K562 (cell line): ENCODE data around the gene LSM11. TPM values are rescaled to one million over a fixed set of nuclear protein-coding genes. Genes with fewer than 3 reads are reported as not detected.

Experiments used
- ATAC-seq: fragments of 200-7000 bp; cut with Tn5 transposase; 3 replicates; pipeline ENCODE4 v1.9.1; 2020; ENCODE audit warnings: moderate library complexity
- BruUV-seq: library from RNA; stranded (reverse); fragments of 400-500 nt; replicated peaks from 2 replicates; lab custom pipeline; 2021; lab: Mats Ljungman, UMichigan
- CTCF ChIA-PET: fragments of 300-600 bp; formaldehyde crosslinking; extraction: SDS; loops from one replicate; lab custom pipeline; 2021; ENCODE audit warnings: low intra/inter-chr PET ratio; lab: Yijun Ruan, JAX
- POLR2A ChIA-PET: fragments of 300-600, 350-650 bp; sonication (Branson Sonifier 250); formaldehyde crosslinking; extraction: SDS; loops from one replicate; lab custom pipeline; 2021; ENCODE audit warnings: antibody characterized with exemption, inconsistent platforms; lab: Yijun Ruan, JAX
- DNase-seq, 4 experiments: peaks; one replicate each; pipeline versions ENCODE4 v3.0.0 to v3.0.0-alpha.2; 2011 to 2018; ENCODE audit warnings: low spot score in 3 of 4, mixed read lengths in 3 of 4; ENCODE audit errors: extremely low read depth in 1 of 4
- FAIRE-seq: peaks from 2 replicates; lab custom pipeline; 2011; peaks lifted over from hg19 to GRCh38; lab: Jason Lieb, UNC
- H2AFZ ChIP-seq: 2 replicates; pipeline ENCODE4 v1.6.0; 2011; ENCODE audit warnings: low read depth, low read length, control low read depth, inconsistent platforms
- H3K27ac ChIP-seq: fragments of 200-600 bp; 3 replicates; pipeline ENCODE4 v1.8.0; 2011; ENCODE audit warnings: low read depth, mild to moderate bottlenecking, control low read depth, inconsistent platforms, low read length, moderate library complexity, mixed read lengths; ENCODE audit errors: extremely low read depth
- H3K27me3 ChIP-seq, 2 experiments: fragments of 300-600 bp in 1 of 2; 2 replicates in 1 of 2; 3 replicates in 1 of 2; pipeline versions ENCODE4 v1.6.0 to v1.8.0; 2011; ENCODE audit warnings: inconsistent platforms in 2 of 2, low read length in 2 of 2, mild to moderate bottlenecking in 1 of 2, mixed read lengths in 1 of 2, moderate library complexity in 1 of 2; ENCODE audit not compliant: control insufficient read depth in 2 of 2, insufficient read depth in 2 of 2
- H3K36me3 ChIP-seq: fragments of 300-600 bp; 3 replicates; pipeline ENCODE4 v1.8.0; 2011; ENCODE audit warnings: mild to moderate bottlenecking, low read length, inconsistent platforms; ENCODE audit not compliant: control insufficient read depth, insufficient read depth
- H3K4me1 ChIP-seq, 2 experiments: fragments of 200-600 bp in 1 of 2; replicated peaks in 1 of 2; 2 replicates in 1 of 2; 3 replicates in 1 of 2; pipeline versions ENCODE4 v1.5.1 to v1.8.0; 2011; ENCODE audit warnings: inconsistent platforms in 2 of 2, low read length in 2 of 2, mild to moderate bottlenecking in 1 of 2, mixed read lengths in 1 of 2, moderate library complexity in 1 of 2; ENCODE audit not compliant: control insufficient read depth in 2 of 2, insufficient read depth in 2 of 2
- H3K4me2 ChIP-seq: 2 replicates; pipeline ENCODE4 v1.6.1; 2011; ENCODE audit warnings: low read length, control low read depth, inconsistent platforms, mixed read lengths; ENCODE audit not compliant: insufficient read depth
- H3K4me3 ChIP-seq: fragments of 200-600 bp; sonication (generic), shearing (Covaris generic); 2 replicates; pipeline ENCODE4 v1.5.1; 2016; ENCODE audit warnings: control low read depth, inconsistent platforms
- H3K79me2 ChIP-seq: fragments of 200-600 bp; 3 replicates; pipeline ENCODE4 v1.8.0; 2011; ENCODE audit warnings: low read length, inconsistent platforms; ENCODE audit not compliant: control insufficient read depth, insufficient read depth
- H3K9ac ChIP-seq, 2 experiments: 2 replicates each; pipeline versions ENCODE4 v1.6.0 to v1.6.1; 2011; ENCODE audit warnings: low read depth in 2 of 2, low read length in 2 of 2, control low read depth in 1 of 2, inconsistent platforms in 1 of 2, mild to moderate bottlenecking in 1 of 2, mixed read lengths in 1 of 2; ENCODE audit not compliant: insufficient read depth in 1 of 2
- H3K9me1 ChIP-seq: one replicate; pipeline ENCODE4 v1.6.0; 2011; ENCODE audit warnings: inconsistent platforms, mild to moderate bottlenecking, low read length, moderate library complexity; ENCODE audit not compliant: control insufficient read depth, insufficient read depth
- H3K9me3 ChIP-seq: replicated peaks from 2 replicates; pipeline ENCODE4 v1.5.1; 2011; ENCODE audit warnings: low read depth, low read length, inconsistent platforms; ENCODE audit not compliant: control insufficient read depth, insufficient read depth
- H4K20me1 ChIP-seq: replicated peaks from 2 replicates; pipeline ENCODE4 v1.6.1; 2011; ENCODE audit warnings: low read length, inconsistent platforms, mixed read lengths; ENCODE audit not compliant: control insufficient read depth, insufficient read depth
- ARID1B ChIP-seq: fragments of 450-650 bp; IDR thresholded peaks from 2 replicates; pipeline ENCODE4 v1.6.1; 2016; ENCODE audit warnings: antibody characterized with exemption, mild to moderate bottlenecking, inconsistent platforms
- BRD4 ChIP-seq: fragments of 200-600 bp; sonication (generic); IDR thresholded peaks from 2 replicates; pipeline ENCODE4 v1.6.1; 2017; ENCODE audit warnings: inconsistent platforms
- E2F4 ChIP-seq: sonication (generic); formaldehyde crosslinking; IDR thresholded peaks from 2 replicates; pipeline ENCODE4 v1.8.0; 2022; ENCODE audit warnings: mild to moderate bottlenecking, low read depth, missing genetic modification reagents
- FOXJ3 ChIP-seq: sonication (generic); formaldehyde crosslinking; IDR thresholded peaks from 2 replicates; pipeline ENCODE4 v1.4.0; 2020; ENCODE audit warnings: mild to moderate bottlenecking, missing genetic modification reagents
- NR4A1 ChIP-seq, 2 experiments: fragments of 250-450 bp in 1 of 2; fragments of 450-650 bp in 1 of 2; sonication (Bioruptor Pico) in 1 of 2; IDR thresholded peaks; 2 replicates each; pipeline versions ENCODE4 v1.4.0 to v1.6.1; 2016 to 2020; ENCODE audit warnings: mild to moderate bottlenecking in 2 of 2, missing compliant biosample characterization in 1 of 2, missing genetic modification characterization in 1 of 2, moderate library complexity in 1 of 2
- RREB1 ChIP-seq: fragments of 250-450 bp; sonication (Bioruptor Pico); IDR thresholded peaks from 2 replicates; pipeline ENCODE4 v1.4.0; 2020
- SPI1 ChIP-seq: IDR thresholded peaks from 2 replicates; pipeline ENCODE4 v1.6.1; 2011; ENCODE audit warnings: low read depth, low read length, control low read depth, borderline replicate concordance
- ZNF217 ChIP-seq: sonication (generic); formaldehyde crosslinking; IDR thresholded peaks from 2 replicates; pipeline ENCODE4 v1.8.0; 2022; ENCODE audit warnings: mild to moderate bottlenecking, missing genetic modification reagents
- in situ Hi-C: fragments of 300-500 bp; cut with MboI; formaldehyde crosslinking; loops from 4 replicates; pipeline ENCODE4 v1.15.0; 2018; ENCODE audit warnings: inconsistent platforms, mixed read lengths
- intact Hi-C: fragments of 100-400 bp; cut with micrococcal nuclease; formaldehyde crosslinking; loops from 2 replicates; pipeline ENCODE4 v1.14.2; 2022
- polyA plus RNA-seq, 8 experiments: library from polyadenylated mRNA; depleted of rRNA in 4 of 8; stranded (reverse) in 5 of 8; unstranded in 3 of 8; fragments of >200 nt; fragmentation: Nextera tagmentation in 2 of 8; fragmentation: Illumina TruSeq in 1 of 8; extraction: Ambion mirVana in 2 of 8; extraction: Trizol in 1 of 8; gene quantifications; 2 replicates each; pipeline versions ENCODE4 v1.2.1 to v1.2.3, GENCODE V29; 2011 to 2014; ENCODE audit warnings: inconsistent platforms in 1 of 8, missing spikeins in 1 of 8
- total RNA-seq, 7 experiments: library from RNA; depleted of rRNA in 6 of 7; stranded (reverse); fragments of >200 nt in 6 of 7; fragmentation: Illumina TruSeq in 2 of 7; extraction: Trizol in 2 of 7; gene quantifications; 2 replicates each; pipeline versions ENCODE4 v1.2.1 to v1.2.3, GENCODE V29; 2011 to 2021; ENCODE audit warnings: low replicate concordance in 1 of 7

Gene LSM11
- total and polyA plus RNA-seq, 9 of the 15 experiments (the other 6 are each of a cell fraction or from before 2014, with no cell fraction given), result 1.8 to 9.4 (median 4.7) TPM

DNA sequence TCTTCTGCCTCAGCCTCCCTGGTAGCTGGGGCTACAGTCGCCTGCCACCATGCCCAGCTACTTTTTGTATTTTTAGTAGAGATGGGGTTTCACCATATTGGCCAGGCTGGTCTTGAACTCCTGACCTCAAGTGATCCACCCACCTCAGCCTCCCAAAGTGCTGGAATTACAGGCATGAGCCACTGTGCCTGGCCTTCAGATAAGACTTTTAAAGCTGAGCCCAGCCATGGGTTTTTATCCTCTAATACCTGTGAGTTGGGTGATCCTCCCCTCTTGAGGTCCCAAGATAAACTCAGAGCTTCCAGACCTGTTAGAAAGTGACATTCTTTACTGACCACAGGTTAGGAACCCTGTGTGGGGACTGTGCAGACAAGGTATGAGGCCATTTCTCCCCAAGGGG is 15.7 kb upstream of the LSM11 start (continued):
- TF ChIP-seq ARID1B, result peak; percentile 76

GRCh38 chr5:157729858-157730257 is 13.7 kb upstream of the LSM11 start:
- H3K27ac ChIP-seq, result no peak overlapping the region
- H3K4me3 ChIP-seq, result no peak overlapping the region
- no TSS peak for BruUV-seq
- DNase-seq, result no peak
- no peaks in the 10 kb centered on the region; the same call in 1 of the 2 replicates for H3K9me3 ChIP-seq
- intact Hi-C loops (no loop called here), in situ Hi-C loops (loop anchor here (10.0 kb wide), 1 partner anchor 385 kb away; a partner anchor contains a TSS)
- no peak for FAIRE-seq
- H3K4me2 ChIP-seq, result no peak overlapping the region
- no peaks in the 10 kb centered on the region for H4K20me1 ChIP-seq
- peaks cover 5 to 15% of the 10 kb centered on the region in 2 experiments; a peak in 4 of 5 replicates for H3K4me1 ChIP-seq
- H3K79me2 ChIP-seq, result no peaks in the 10 kb centered on the region; the same call in 2 of the 3 replicates
- TF ChIP-seq ZNF217 (no peak), NR4A1 (CRISPR knock-in tag; IDR thresholded peaks at IDR 0.05) (no peak), NR4A1 (tag; IDR thresholded peaks at IDR 0.05) (no peak), E2F4 (CRISPR knock-in tag) (no peak), FOXJ3 (CRISPR knock-in tag) (no peak), RREB1 (CRISPR knock-in tag) (no peak), SPI1 (0 out of 2 replicates have a peak, but pooled peaks have one; percentile 42), BRD4 (no peak)
- H3K36me3 ChIP-seq, result peaks cover 15% of the 10 kb centered on the region; the same call in 1 of the 3 replicates
- no peaks in the 10 kb centered on the region for H3K9me1 ChIP-seq
- ATAC-seq, result no peak
- CTCF ChIA-PET, result no interaction called here
- H2AFZ ChIP-seq, result no peak overlapping the region
- POLR2A ChIA-PET, result no interaction called here
- H3K27me3 ChIP-seq, result no peaks in the 10 kb centered on the region
- H3K9ac ChIP-seq, result no peak overlapping the region
